H9 (cell line): ENCODE measurements around the gene LPP. TPM values are rescaled to one million over a fixed set of nuclear protein-coding genes. Genes with fewer than 3 reads are reported as not detected.

ENCODE experiments used
- DNase-seq: peaks from one replicate; pipeline ENCODE4 v3.0.0-alpha.2; 2017
- H2AFZ ChIP-seq: one replicate; pipeline ENCODE4 v1.6.1; 2013; ENCODE audit warnings: mild to moderate bottlenecking, low read length, control low read depth, moderate library complexity
- H2AK5ac ChIP-seq: 2 replicates; pipeline ENCODE4 v1.6.1; 2013; ENCODE audit warnings: low read length, control low read depth, mixed read lengths; ENCODE audit not compliant: insufficient read length
- H2BK120ac ChIP-seq: one replicate; pipeline ENCODE4 v1.6.1; 2013; ENCODE audit warnings: low read depth, mild to moderate bottlenecking, low read length, control low read depth, inconsistent platforms; ENCODE audit not compliant: poor library complexity, severe bottlenecking
- H2BK12ac ChIP-seq: 2 replicates; pipeline ENCODE4 v1.6.1; 2013; ENCODE audit warnings: low read length, control low read depth, mixed read lengths, low read depth; ENCODE audit not compliant: insufficient read length
- H2BK15ac ChIP-seq: 2 replicates; pipeline ENCODE4 v1.6.1; 2013; ENCODE audit warnings: low read depth, low read length, control low read depth
- H2BK20ac ChIP-seq: one replicate; pipeline ENCODE4 v1.6.1; 2013; ENCODE audit warnings: low read depth, mild to moderate bottlenecking, low read length, control low read depth, inconsistent platforms; ENCODE audit not compliant: poor library complexity, severe bottlenecking
- H2BK5ac ChIP-seq: 2 replicates; pipeline ENCODE4 v1.6.1; 2013; ENCODE audit warnings: low read length, control low read depth, mixed read lengths; ENCODE audit not compliant: insufficient read length
- H3K14ac ChIP-seq: 2 replicates; pipeline ENCODE4 v1.6.1; 2013; ENCODE audit warnings: low read length, control low read depth; ENCODE audit not compliant: insufficient read depth
- H3K18ac ChIP-seq: 2 replicates; pipeline ENCODE4 v1.6.1; 2013; ENCODE audit warnings: low read depth, mild to moderate bottlenecking, mixed read lengths, low read length, control low read depth; ENCODE audit not compliant: insufficient read length
- H3K23ac ChIP-seq: 2 replicates; pipeline ENCODE4 v1.6.1; 2013; ENCODE audit warnings: low read length, control low read depth, mixed read lengths, low read depth; ENCODE audit not compliant: insufficient read length
- H3K23me2 ChIP-seq: 2 replicates; pipeline ENCODE4 v1.6.1; 2013; ENCODE audit warnings: low read depth, mild to moderate bottlenecking, mixed read lengths, low read length, control low read depth; ENCODE audit not compliant: insufficient read length, poor library complexity, severe bottlenecking
- H3K27ac ChIP-seq: 2 replicates; pipeline ENCODE4 v1.5.1; 2013; ENCODE audit warnings: low read length, control low read depth, mixed read lengths, low read depth; ENCODE audit not compliant: insufficient read length
- H3K27me3 ChIP-seq: 2 replicates; pipeline ENCODE4 v1.6.1; 2013; ENCODE audit warnings: low read length, control low read depth, inconsistent platforms; ENCODE audit not compliant: insufficient read depth
- H3K4ac ChIP-seq: 2 replicates; pipeline ENCODE4 v1.6.1; 2013; ENCODE audit warnings: low read depth, mild to moderate bottlenecking, control low read depth, inconsistent platforms, low read length, moderate library complexity
- H3K4me1 ChIP-seq: 2 replicates; pipeline ENCODE4 v1.6.1; 2013; ENCODE audit warnings: low read length, control low read depth, inconsistent platforms; ENCODE audit not compliant: insufficient read depth
- H3K4me2 ChIP-seq: 2 replicates; pipeline ENCODE4 v1.6.1; 2013; ENCODE audit warnings: low read length, control low read depth, mixed read lengths; ENCODE audit not compliant: insufficient read length, insufficient read depth
- H3K56ac ChIP-seq: 2 replicates; pipeline ENCODE4 v1.6.1; 2013; ENCODE audit warnings: low read depth, mild to moderate bottlenecking, mixed read lengths, low read length, control low read depth; ENCODE audit not compliant: insufficient read length
- H3K79me1 ChIP-seq: 2 replicates; pipeline ENCODE4 v1.6.1; 2013; ENCODE audit warnings: low read depth, mild to moderate bottlenecking, moderate library complexity, low read length, control low read depth, inconsistent platforms; ENCODE audit not compliant: insufficient read depth, poor library complexity, severe bottlenecking
- H3K79me2 ChIP-seq: 2 replicates; pipeline ENCODE4 v1.6.1; 2013; ENCODE audit warnings: low read length, control low read depth, inconsistent platforms; ENCODE audit not compliant: insufficient read depth
- H3K9ac ChIP-seq: 2 replicates; pipeline ENCODE4 v1.6.1; 2013; ENCODE audit warnings: low read length, control low read depth, mixed read lengths; ENCODE audit not compliant: insufficient read length; ENCODE audit errors: extremely low read depth
- H3K9me3 ChIP-seq: one replicate; pipeline ENCODE4 v1.6.1; 2013; ENCODE audit warnings: low read depth, low read length, inconsistent platforms; ENCODE audit not compliant: control insufficient read depth
- H3T11ph ChIP-seq: one replicate; pipeline ENCODE4 v1.6.1; 2013; ENCODE audit warnings: mild to moderate bottlenecking, low read length, control low read depth, inconsistent platforms
- H4K20me1 ChIP-seq: one replicate; pipeline ENCODE4 v1.6.1; 2013; ENCODE audit not compliant: control insufficient read depth, insufficient read length, insufficient read depth
- H4K5ac ChIP-seq: 2 replicates; pipeline ENCODE4 v1.6.1; 2013; ENCODE audit warnings: low read depth, mild to moderate bottlenecking, mixed read lengths, low read length, control low read depth; ENCODE audit not compliant: insufficient read length
- H4K8ac ChIP-seq: replicated peaks from 2 replicates; pipeline ENCODE4 v1.6.1; 2013; ENCODE audit warnings: low read length, control low read depth, mixed read lengths, low read depth; ENCODE audit not compliant: insufficient read length
- H4K91ac ChIP-seq: 2 replicates; pipeline ENCODE4 v1.6.1; 2013; ENCODE audit warnings: low read depth, mild to moderate bottlenecking, moderate library complexity, mixed read lengths, low read length, control low read depth; ENCODE audit not compliant: insufficient read length
- H3K27ac Mint-ChIP-seq, 3 experiments: 2 replicates in 2 of 3; 3 replicates in 1 of 3; pipeline ENCODE4 v1.8.0; 2020 to 2021; ENCODE audit warnings: mixed read lengths in 3 of 3, mild to moderate bottlenecking in 1 of 3, moderate library complexity in 1 of 3
- H3K27me3 Mint-ChIP-seq: 2 replicates; pipeline ENCODE4 v1.8.0; 2021; ENCODE audit warnings: low read depth, mild to moderate bottlenecking, moderate library complexity, mixed read lengths
- H3K36me3 Mint-ChIP-seq, 3 experiments: 2 replicates in 2 of 3; 3 replicates in 1 of 3; pipeline ENCODE4 v1.8.0; 2020 to 2021; ENCODE audit warnings: low read depth in 3 of 3, mixed read lengths in 3 of 3; ENCODE audit not compliant: insufficient read depth in 1 of 3
- H3K4me1 Mint-ChIP-seq, 2 experiments: 2 replicates each; pipeline ENCODE4 v1.8.0; 2020; ENCODE audit warnings: mixed read lengths in 2 of 2
- H3K4me3 Mint-ChIP-seq, 2 experiments: 2 replicates in 1 of 2; 3 replicates in 1 of 2; pipeline ENCODE4 v1.8.0; 2020 to 2021; ENCODE audit warnings: mild to moderate bottlenecking in 2 of 2, mixed read lengths in 2 of 2, moderate library complexity in 1 of 2
- H3K9me3 Mint-ChIP-seq, 2 experiments: 2 replicates in 1 of 2; 3 replicates in 1 of 2; pipeline ENCODE4 v1.8.0; 2020; ENCODE audit warnings: mild to moderate bottlenecking in 2 of 2, mixed read lengths in 2 of 2, moderate library complexity in 1 of 2
- CTCF ChIP-seq: fragments of 200-600 bp; sonication (generic); conservative IDR thresholded peaks from 3 replicates; pipeline ENCODE4 v1.8.0; 2021; ENCODE audit warnings: antibody characterized with exemption, mild to moderate bottlenecking
- WGBS: extraction: QIAGEN DNeasy Blood & Tissue Kit; methylation state at CpG from one replicate; pipeline ENCODE4 v1.1.7; 2013; ENCODE audit warnings: missing lambda C conversion rate, low lambda C conversion rate, mixed read lengths; ENCODE audit not compliant: insufficient read length; ENCODE audit errors: extremely low coverage; 5-methylcytosine and 5-hydroxymethylcytosine counted together
- total RNA-seq: library from RNA; stranded (reverse); gene quantifications from 2 replicates; pipeline ENCODE4 v1.2.1, GENCODE V29; 2021

LPP gene
- total RNA-seq, 1 experiment from 2014 or later: 64.6 TPM

- no peak overlapping the region for H4K8ac ChIP-seq
- no peak overlapping the region for H2BK5ac ChIP-seq
- peaks cover 12 to 16% of the 10 kb centered on the region in 2 experiments for H3K4me1 Mint-ChIP-seq
- no peaks in the 10 kb centered on the region for H3K79me1 ChIP-seq
- no peak overlapping the region for H2BK120ac ChIP-seq
- H3K9me3 ChIP-seq: no peaks in the 10 kb centered on the region
- H4K20me1 ChIP-seq: no peaks in the 10 kb centered on the region
- no peaks in the 10 kb centered on the region for H3K27me3 Mint-ChIP-seq
- no peak overlapping the region for H3K9ac ChIP-seq
- no peak for DNase-seq
- H3K4ac ChIP-seq: no peak overlapping the region
- H3K27ac ChIP-seq: no peak overlapping the region
- no peaks in the 10 kb centered on the region for H3K4me1 ChIP-seq
- H3K23ac ChIP-seq: no peak overlapping the region
- H3K27ac Mint-ChIP-seq: no peak overlapping the region
- no peaks in the 10 kb centered on the region for H3K9me3 Mint-ChIP-seq
- no peak overlapping the region for H2BK12ac ChIP-seq
- H3K56ac ChIP-seq: no peak overlapping the region
- H3K4me2 ChIP-seq: no peak overlapping the region
- H3K27me3 ChIP-seq: no peaks in the 10 kb centered on the region
- WGBS: no CpG with 5 or more reads among the region's 5 CpGs
- H3K14ac ChIP-seq: no peak overlapping the region
- no peaks in the 10 kb centered on the region for H3K23me2 ChIP-seq
- H4K5ac ChIP-seq: no peak overlapping the region
- no peak overlapping the region for H2BK15ac ChIP-seq
- no peaks in the 10 kb centered on the region for H3K79me2 ChIP-seq
- no peak overlapping the region for H3T11ph ChIP-seq
- H4K91ac ChIP-seq: no peak overlapping the region
- no peak overlapping the region for H2AK5ac ChIP-seq
- no peak overlapping the region for H3K4me3 Mint-ChIP-seq
- TF ChIP-seq CTCF: no peak
- H3K18ac ChIP-seq: no peak overlapping the region
- H2BK20ac ChIP-seq: no peak overlapping the region
- no peak overlapping the region for H2AFZ ChIP-seq
- no peaks in the 10 kb centered on the region for H3K36me3 Mint-ChIP-seq
Observed at GRCh38 chr3:188343894-188344293, 189.9 kb downstream of the LPP start.
